GM19351 (cell line): ENCODE data around the gene ELMO3.

Experiments
- ATAC-seq: cut with Tn5 transposase; IDR thresholded peaks from one replicate; pipeline ENCODE4 v1.9.1; 2021; ENCODE audit warnings: mild to moderate bottlenecking, moderate library complexity; ENCODE audit not compliant: unreplicated experiment

ELMO3 gene

DNA sequence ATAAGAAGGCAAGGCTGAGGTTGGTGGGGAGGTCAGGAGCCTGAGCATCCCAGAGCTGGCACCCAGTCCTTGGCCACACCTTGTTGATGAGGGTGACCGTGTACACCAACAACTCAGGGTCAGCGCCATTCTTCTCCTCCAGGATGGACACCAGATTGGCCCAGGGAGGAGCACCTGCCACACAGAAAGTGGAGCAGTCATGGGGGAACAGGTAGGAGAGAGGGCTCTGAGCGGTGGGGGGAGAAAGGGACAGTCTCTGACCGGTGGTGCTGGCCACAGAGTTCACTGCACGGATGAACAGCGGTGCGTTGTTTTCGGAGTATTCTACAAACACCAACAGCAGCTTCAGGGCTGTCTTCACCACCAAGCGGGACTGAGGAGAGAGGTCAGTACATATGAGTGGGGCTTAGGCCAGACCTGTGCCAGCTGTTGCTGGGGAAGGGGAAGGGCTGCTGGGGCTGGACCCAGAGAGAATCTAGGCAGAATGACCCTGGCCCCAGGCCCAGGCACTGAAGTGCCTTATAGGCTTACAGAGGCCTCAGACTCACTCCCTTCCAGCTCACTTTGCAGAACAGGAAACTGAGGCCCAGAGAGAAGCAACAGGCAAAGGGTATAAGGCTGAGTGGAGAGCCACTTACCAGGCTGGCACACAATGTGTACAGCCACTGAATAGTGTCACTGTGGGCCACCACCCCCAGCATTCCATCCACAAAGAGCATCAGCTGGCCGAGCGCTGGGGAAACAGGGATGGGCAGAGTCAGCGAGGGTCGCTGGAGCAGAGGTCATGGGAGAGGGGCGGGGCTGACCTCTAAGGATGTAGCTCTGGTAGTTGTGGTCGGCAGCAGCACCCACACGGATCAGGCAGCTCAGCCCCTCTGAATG lies 38.7 kb downstream of the ELMO3 start:
- ATAC-seq: no peak

DNA sequence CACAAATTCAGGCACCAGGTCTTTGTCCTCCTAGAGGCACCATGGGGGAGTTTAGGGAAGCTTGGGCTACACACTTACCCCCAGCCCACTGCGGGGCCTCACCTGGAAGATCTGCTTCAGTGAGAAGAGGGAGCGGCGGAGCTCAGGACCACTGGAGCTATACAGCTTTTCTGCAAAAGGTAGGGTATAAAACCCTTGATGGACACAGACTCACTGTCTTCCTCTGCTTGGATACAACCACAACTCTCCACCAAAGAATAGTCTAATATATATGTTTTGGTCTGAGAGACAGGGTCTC lies 39.3 kb downstream of the ELMO3 start:
- no peak for ATAC-seq

DNA sequence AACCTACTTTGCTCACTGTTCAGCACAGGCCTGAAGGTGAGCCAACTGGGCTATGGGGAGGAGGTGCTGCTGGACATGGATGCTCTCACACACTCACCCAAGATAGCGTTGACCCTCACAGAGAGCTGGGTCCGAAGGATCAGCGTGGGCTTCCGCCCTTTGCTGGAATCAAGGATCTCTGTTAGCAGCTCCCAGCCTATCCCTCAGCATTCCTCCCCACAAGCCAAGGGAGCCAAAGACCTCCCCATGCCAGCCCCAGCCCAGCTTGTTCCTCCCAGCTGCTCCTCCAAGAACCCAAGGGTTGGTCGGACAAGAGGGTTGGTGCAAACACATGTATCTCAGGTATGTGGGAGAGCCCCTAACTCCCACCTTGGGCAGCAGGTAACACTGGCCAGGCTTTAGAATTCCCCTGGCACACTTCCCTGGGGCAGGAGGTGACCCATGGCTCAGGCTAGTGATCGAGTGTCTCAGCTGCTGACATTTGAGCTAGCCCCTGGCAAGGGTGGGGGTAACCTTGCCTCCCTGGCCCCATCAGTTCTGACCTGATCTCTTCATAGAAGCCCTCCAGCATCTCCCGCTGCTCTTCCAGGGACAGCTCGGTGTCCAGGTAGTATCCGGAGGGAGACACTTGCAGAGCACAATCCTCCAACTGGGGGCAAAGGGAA lies 40.0 kb downstream of the ELMO3 start:
- ATAC-seq: no peak

DNA sequence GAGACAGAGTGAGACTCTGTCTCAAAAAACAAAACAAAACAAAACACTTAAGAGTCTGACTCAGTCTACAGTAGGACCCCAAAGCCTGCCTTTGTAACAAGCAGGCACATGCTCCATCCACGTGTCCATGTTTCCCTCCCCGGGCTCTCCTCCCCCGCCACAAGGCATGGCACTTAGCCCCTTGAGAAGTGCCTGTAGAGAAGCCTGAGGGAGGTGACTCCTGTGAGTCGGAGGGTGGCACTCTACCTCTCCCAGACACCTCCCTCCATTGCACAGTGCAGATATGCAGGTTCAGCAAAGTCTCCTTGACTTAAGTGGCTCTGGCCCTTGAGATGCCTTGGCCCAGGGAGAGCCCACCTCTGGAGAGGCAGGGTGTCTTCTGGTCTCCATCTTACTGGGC lies 41.6 kb downstream of the ELMO3 start:
- ATAC-seq: no peak

DNA sequence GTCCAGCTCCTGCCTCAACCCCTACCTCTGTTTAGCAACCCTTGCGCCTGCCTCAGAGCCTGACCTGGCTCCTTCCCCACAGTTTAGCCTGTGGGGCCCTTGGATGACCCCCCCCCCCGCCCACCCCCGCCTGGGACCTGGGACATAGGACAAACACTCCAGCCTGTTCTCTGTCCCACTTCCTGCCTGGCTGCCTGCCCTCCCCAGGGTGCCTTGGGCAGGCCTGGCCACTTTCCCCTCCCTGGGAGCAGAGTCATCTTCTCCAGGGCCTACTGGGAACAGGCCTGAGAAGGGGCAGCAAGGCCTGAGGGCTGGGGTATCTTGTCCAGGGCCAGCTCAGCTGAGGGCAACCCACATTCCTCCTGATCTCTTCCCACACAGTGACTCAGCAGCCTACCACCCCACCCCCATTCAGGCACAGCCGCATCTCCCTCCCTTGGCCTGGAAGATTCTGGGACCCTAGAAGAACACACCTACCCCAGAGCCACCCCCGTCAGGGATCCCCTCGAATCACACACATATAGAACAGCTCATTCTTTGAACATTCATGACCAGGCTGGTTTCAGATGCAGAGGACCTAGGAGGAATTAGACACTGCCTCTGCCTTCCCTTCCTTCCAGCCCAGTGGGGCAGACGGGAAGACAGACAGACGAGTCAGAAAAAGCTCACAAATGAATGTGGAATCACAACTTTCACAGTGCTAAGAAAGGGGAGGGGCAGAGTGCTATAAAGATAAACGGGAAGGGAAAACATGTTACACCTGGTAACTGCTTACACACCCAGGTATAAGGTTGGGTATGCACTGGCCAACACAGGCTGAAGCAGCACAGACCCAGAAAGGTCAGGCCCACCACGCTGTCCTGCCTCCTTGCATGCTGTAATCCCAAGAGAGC lies 42.3 kb downstream of the ELMO3 start:
- ATAC-seq: no peak

DNA sequence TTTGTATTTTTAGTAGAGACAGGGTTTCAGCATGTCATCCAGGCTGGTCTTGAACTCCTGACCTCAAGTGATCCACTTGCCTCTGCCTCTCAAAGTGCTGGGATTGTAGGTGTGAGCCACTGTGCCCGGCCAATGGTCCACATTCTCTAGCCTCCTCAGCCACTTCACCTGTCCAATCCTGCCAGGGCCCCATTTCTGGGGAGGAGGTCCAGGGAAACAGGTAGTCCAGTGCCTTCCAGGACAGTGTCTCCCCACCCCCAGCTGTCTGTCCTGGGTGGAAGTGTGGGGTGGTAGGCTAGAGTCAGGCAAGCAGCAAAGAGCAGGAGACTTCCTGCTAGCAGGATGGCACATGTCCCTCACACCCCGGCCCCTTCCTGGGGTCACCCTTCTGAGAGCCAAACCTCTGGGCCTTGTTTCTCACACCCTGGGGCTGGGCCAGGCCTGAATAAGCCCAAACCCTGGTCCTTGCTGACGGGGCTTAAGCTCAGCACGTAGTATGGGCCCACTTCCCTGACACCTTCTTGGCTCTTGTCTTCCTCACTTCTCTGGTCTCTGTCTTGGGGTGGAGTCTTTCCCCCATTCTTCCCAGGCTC lies 43.3 kb downstream of the ELMO3 start:
- ATAC-seq: no peak

DNA sequence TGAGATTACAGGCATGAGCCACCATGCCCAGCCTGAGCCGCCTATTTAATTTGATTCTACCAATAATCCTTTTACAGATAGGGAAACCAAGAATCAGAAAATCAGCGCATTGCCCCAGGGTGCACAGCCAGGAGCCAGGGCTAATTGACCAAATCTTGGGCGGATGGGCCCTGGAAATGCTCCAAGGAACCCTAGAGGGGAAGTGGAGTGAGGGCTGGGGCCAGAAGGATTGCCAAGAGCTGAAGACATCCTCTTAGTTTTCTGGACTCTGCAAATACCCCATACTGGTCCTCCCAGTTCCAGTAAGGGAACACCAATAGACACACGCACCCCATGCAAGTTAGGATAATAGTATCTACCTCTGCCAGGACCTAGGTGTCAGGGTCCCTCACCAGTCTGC lies 44.5 kb downstream of the ELMO3 start:
- no peak for ATAC-seq

DNA sequence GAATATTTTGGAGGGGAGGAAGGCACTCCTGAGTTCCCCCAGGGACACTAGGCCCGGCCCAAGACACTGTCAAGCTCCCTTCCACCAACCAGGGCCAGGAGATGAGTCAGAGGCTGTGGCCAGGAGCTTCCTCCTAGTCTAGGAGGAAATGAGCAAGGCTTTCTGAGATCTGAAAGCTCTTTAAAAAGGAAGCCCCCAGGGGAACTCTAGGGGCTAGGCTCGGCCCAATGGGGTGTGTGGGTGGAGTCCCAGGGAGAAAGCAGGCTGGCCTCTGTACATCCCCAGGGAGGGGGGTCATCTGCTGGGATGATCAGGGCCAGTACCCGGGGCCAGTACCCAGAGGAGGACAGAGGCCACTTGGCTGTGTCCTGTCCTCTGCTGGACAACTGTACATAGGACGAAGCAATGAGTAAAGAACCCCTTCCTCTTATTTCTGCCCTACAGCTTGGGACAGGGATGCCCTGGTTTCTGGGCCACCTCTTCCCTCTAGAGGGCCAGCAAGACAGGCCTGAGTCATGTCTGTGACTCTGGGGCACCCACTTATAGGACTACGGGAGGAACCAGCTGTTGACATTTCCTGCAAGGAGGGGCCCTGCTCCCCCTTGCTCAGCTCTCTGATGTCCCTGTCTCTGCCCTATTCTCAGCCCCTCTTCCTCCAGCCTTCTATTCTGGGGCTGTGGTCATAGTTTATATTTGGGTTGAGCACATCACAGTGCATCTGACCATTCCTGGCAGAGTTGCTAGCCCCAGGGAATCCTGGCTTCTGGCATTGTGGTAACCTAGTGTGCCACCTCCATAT lies 45.7 kb downstream of the ELMO3 start:
- peak; percentile 53 for ATAC-seq

DNA sequence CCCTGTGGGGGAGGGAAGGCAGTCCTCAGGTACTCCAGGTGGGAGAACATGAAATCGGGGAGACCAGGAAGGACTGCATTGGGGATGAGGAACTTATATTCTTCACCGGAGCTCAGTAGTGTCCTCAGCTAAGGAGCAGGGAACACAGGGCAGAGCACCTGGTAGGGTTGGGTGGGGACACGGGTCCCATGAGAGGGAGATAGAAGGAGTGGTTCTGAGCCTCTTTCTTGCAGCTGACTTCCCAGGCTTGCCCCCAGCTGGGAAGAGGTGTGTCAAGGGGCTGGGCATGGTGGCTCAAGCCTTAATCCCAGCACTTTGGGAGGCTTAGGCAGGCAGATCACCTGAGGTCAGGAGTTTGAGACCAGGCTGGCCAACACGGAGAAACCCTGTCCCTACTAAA lies 46.3 kb downstream of the ELMO3 start:
- no peak for ATAC-seq

DNA sequence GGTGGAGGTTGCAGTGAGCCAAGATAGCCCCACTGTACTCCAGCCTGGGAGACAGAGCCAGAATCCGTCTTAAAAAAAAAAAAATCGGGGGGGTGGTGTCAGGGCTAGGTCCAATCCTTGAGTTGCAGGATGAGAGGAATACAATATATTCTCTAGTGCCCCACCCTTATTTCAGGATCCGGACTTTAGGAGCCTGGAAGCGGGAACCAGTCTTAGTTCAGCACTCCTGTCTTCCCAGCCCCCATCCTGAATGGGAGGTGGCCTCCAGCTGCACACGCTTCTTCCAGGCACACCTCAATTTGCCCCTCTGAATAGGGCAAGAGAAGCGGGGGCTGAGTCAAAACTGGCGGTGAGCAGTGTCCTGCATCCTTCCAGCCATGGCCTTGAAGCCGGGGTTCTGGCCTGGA lies 46.7 kb downstream of the ELMO3 start:
- ATAC-seq: no peak

DNA sequence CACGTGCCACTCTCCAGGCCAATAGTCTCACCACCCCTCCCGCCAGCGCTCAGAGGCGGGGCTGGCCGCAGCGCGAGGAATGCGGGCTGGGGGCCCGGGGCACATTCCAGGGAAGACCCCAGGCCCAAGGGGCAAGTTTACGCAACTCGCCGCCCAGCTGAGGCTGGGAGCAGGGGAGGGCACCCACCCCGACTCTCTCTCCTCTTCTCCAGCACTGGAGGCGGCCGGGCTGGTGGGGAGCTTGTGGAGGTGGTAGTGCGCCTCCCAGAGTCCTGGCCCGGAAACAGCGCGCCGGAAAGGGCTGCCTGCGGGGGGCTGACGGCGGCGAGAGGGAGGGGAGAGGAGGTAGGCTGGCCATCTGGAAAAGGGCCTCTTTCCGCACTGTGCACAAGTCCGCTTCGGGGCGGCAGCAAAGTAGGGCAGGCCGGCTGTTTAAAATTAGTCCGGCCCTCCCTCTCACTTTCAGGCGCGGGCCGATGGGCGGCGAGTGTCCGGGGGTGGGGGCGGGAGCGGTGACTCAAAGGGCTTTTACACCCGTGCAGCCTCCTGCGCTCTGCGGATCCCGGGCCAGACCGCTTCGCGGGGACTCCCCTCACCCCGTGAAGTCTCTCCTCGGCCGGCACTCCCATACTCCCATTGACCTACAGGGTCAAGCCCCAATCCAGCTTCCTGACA lies 47.3 kb downstream of the ELMO3 start:
- ATAC-seq: peak; percentile 26

DNA sequence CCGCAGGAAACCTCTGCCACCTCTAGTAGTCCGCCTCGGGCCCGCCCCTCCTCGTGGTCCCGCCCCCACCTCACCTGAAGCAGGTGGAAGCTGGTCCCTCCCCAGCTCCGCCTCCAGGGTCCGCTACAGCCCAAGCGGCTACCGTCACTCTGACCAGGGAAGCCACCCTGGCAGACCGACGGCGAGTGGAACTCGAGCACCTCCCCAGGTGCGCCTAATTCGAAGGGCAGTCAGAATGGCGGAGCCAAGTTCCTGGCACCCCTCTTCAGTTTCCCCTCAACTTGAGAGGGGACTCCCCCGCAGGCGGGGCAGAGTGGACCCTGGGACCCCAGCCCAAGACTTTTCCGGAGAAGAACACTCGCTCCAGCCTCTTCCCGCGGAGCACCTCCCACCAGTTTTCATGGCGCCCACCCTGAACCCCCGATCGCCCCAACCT lies 47.8 kb downstream of the ELMO3 start:
- peak; percentile 13 for ATAC-seq

DNA sequence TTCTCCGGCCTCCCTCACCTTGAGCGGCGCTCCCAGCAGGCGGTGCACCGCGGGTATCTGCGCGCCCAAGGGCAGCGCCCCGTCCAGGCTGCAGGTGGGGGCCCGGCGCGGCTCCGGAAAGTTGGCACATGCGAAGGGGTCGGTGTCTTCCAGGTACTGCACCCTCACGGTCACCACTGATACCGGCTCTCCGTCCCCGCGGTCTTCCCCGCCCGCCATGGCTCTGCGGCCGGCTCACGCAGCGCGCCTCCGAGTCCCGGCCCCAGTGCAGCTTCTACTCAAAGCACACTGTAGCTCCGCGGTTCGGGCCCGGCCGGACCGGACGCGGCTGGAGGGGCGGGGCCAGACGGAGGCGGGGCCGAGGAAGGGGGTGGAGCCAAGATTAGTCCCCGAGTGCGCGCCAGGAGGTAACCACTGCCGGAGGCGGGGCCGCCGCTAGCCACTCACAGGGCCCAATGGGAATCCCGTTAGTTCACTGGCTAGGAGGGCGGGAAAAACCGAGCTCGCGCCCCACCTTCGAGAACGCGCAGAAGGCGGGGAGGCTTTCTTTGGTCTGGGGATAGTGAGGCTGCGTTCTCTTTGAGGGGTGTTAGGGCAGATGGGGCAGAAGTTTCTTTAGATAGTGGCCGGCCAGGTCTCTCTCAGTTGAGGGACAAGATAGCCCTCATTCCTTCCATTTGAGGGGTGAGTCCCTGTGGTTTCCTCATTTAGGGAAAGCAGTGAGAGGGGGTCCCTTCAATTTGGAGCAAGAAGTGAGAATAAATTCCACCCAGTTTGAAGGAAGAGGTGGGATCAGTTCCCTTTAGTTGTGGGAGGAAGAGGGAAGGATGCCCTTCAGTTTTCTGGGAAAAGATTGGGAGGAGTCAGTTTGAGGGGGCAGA lies 48.5 kb downstream of the ELMO3 start, which contains the start of gene FHOD1:
TSS of gene FHOD1 (minus strand) at position 290 of the 881 bp plus-strand sequence. CDS start at position 219, 71 bp downstream.
- peak; percentile 44 for ATAC-seq

DNA sequence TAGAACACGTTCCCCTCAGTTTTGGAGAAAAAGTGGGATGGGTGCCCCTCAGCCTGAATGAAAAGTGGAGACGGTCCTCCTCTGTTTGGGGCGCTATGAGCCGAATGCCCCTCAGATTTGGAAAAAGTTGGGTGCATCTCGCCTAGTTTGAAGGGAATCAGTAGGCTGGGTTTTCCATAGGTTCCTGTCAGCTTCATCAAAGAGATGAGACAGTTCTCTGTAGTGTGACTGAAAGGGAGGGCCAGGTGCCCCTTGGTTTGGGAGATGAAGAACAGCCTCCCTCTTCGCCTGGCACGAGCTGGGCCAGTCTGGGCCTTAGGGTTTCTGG lies 49.1 kb downstream of the ELMO3 start:
- no peak for ATAC-seq

DNA sequence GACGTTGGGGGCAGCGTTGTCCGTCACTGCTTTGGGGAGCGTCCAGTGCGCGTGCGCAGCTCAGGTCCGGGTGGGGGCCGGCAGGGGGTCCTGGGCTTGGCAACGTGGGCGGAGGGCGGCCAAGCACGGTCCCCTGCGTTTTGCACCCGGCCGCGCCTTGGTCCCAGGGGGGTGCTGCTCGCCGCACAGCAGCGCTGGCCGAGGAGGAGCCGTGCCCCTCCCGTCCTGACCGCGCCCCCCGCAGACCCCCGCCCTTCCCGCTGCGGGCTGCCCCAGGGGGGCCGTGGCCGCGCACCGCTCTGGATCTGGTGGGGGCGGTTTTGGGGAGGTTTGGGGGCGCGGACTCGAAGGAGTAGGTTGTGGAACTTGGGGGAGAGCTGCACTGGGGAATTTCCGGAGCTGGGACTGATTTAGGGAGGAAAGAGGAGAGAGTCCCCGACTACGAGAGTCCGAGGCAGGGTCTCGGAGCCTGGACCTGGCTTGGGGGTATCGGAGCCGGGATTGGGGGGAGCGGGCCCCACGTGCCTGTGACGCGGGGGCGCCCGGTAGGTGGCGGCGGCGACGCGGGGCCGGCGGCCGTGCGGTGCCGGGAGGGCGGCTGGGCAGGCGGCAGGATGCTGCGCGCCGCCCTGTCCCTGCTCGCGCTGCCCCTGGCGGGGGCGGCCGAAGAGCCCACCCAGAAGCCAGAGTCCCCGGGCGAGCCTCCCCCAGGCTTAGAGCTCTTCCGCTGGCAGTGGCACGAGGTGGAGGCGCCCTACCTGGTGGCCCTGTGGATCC lies 49.7 kb downstream of the ELMO3 start, which contains the start of gene SLC9A5:
TSS of gene SLC9A5 (plus strand) at position 579 of the 777 bp plus-strand sequence. CDS start at position 615, 36 bp downstream.
- no peak for ATAC-seq

DNA sequence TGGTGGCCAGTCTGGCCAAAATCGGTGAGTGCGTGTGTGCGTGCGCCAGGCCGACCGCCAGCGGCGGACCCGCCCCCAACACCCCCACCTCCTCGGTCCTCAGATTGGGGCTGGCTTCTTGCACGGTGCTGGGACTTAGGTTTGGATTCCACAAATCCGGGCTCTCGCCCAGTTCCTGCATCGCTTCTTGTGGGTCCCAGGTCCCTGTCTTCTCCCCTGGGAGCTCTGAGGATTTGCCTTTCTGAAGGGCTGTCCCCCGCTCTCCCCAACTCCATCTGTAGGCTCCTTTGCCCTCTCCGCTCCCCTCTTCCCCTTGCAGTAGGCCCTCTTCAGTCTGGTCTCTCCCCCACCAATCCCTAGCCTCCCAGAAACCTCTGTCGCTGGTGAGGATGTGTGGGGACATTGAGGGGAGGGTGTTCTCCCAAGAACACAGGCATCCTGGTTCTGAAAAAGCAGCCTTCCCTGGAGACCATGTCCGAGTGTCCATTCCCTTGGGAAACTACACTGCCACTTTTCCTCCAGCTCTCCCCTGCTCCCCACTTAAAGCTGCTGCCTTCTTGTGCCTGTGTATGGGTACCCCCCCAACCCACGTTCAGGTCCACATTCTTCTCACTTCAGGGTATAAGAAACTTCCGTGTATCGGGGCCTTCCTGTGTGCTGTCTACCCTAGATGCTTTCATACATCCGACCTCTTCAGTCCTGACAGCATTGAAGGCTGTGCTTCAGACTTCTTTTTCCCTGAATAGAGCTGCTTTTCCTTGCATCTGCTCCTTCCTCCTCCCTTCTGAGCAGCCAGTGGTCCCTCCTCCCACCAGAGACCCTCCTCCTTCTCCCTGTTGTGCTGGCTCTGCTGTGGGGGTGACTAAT lies 50.5 kb downstream of the ELMO3 start:
- no peak for ATAC-seq

DNA sequence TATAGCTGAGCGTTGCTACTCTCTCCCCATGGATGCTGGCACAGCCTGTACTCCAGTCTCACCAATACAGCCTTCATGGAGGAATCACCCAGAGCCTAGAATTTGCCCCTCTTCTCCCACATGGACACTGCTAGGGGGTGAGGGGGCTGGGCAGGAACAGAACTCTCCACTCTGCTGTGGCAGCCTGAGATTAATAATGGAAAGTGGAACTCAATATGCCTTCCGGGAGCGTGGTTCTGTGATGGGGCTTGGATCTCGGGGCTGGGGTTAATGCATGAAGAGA lies 51.1 kb downstream of the ELMO3 start:
- ATAC-seq: no peak
